Thyroid gland (tissue), 4 donors: Measurements from ENCODE around the gene TPD52L2.

Experiments used
- CTCF ChIP-seq, 6 experiments: fragments of 200-600 bp in 3 of 6; fragments of 450-650 bp in 3 of 6; sonication (generic) in 3 of 6; IDR thresholded peaks; one replicate each; pipeline ENCODE4 v1.5.1; 2016 to 2019; ENCODE audit warnings: antibody characterized with exemption in 6 of 6, mild to moderate bottlenecking in 2 of 6, inconsistent platforms in 1 of 6, moderate library complexity in 1 of 6
- POLR2A ChIP-seq, 2 donors: fragments of 450-650 bp; IDR thresholded peaks; one replicate each; pipeline ENCODE4 v1.6.1; 2017; ENCODE audit warnings: antibody characterized with exemption in 2 of 2, mild to moderate bottlenecking in 2 of 2, moderate library complexity in 1 of 2

- TF ChIP-seq CTCF (IDR thresholded peaks at IDR 0.05) (no peak), POLR2A (IDR thresholded peaks at IDR 0.05) (no peak)
Observed at GRCh38 chr20:63900413-63900812, 35.3 kb downstream of the TPD52L2 start.
